HEK293T (cell line): ENCODE results near the gene PLK5.

Experiments
- CTCF ChIA-PET: fragments of 350-600 bp; formaldehyde crosslinking; extraction: SDS; loops from one replicate; lab custom pipeline; 2021; ENCODE audit warnings: antibody characterized with exemption, inconsistent platforms; lab: Yijun Ruan, JAX
- POLR2A ChIA-PET: fragments of 350-600 bp; formaldehyde crosslinking; extraction: SDS; loops from one replicate; lab custom pipeline; 2020; ENCODE audit warnings: antibody characterized with exemption, inconsistent platforms; lab: Yijun Ruan, JAX
- DNase-seq: peaks from one replicate; pipeline ENCODE4 v3.0.0; 2012; ENCODE audit warnings: mixed read lengths; ENCODE audit errors: extremely low spot score
- ARNT ChIP-seq: fragments of 450-650 bp; IDR thresholded peaks from 2 replicates; pipeline ENCODE4 v1.6.1; 2017; ENCODE audit warnings: mild to moderate bottlenecking
- BHLHE40 ChIP-seq: fragments of 450-650 bp; IDR thresholded peaks from 2 replicates; pipeline ENCODE4 v1.6.1; 2016; ENCODE audit warnings: mild to moderate bottlenecking, moderate library complexity, borderline replicate concordance
- CTBP1 ChIP-seq: fragments of 450-650 bp; IDR thresholded peaks from 2 replicates; pipeline ENCODE4 v1.6.1; 2016; ENCODE audit warnings: borderline replicate concordance
- ELF4 ChIP-seq: fragments of 450-650 bp; IDR thresholded peaks from 2 replicates; pipeline ENCODE4 v1.6.1; 2017; ENCODE audit warnings: antibody characterized with exemption
- FOXA1 ChIP-seq: fragments of 450-650 bp; IDR thresholded peaks from 2 replicates; pipeline ENCODE4 v1.6.1; 2016; ENCODE audit warnings: mild to moderate bottlenecking
- FOXK2 ChIP-seq: fragments of 450-650 bp; IDR thresholded peaks from 2 replicates; pipeline ENCODE4 v1.6.1; 2016; ENCODE audit warnings: mild to moderate bottlenecking
- FOXM1 ChIP-seq: fragments of 450-650 bp; IDR thresholded peaks from 2 replicates; pipeline ENCODE4 v1.6.1; 2017; ENCODE audit warnings: mild to moderate bottlenecking, borderline replicate concordance
- HDGF ChIP-seq: fragments of 450-650 bp; IDR thresholded peaks from 2 replicates; pipeline ENCODE4 v1.6.1; 2017; ENCODE audit warnings: antibody characterized with exemption, borderline replicate concordance
- L3MBTL2 ChIP-seq: fragments of 450-650 bp; conservative IDR thresholded peaks from 2 replicates; pipeline ENCODE4 v1.6.1; 2016; ENCODE audit warnings: mild to moderate bottlenecking
- LEF1 ChIP-seq: fragments of 450-650 bp; IDR thresholded peaks from 2 replicates; pipeline ENCODE4 v1.6.1; 2017; ENCODE audit warnings: mild to moderate bottlenecking, borderline replicate concordance
- NFRKB ChIP-seq: fragments of 450-650 bp; IDR thresholded peaks from 2 replicates; pipeline ENCODE4 v1.6.1; 2016; ENCODE audit warnings: mild to moderate bottlenecking, moderate library complexity
- PKNOX1 ChIP-seq: fragments of 450-650 bp; IDR thresholded peaks from 2 replicates; pipeline ENCODE4 v1.6.1; 2016
- SP1 ChIP-seq: fragments of 450-650 bp; IDR thresholded peaks from 2 replicates; pipeline ENCODE4 v1.6.1; 2017
- SUZ12 ChIP-seq: fragments of 450-650 bp; IDR thresholded peaks from 2 replicates; pipeline ENCODE4 v1.6.1; 2016; ENCODE audit warnings: mild to moderate bottlenecking
- TARDBP ChIP-seq: fragments of 450-650 bp; IDR thresholded peaks from 2 replicates; pipeline ENCODE4 v1.6.1; 2016
- ZNF384 ChIP-seq: fragments of 450-650 bp; IDR thresholded peaks from 2 replicates; pipeline ENCODE4 v1.6.1; 2016

PLK5 gene

GRCh38 chr19:1502433-1503088 lies 21.3 kb upstream of the PLK5 start:
- no peak for DNase-seq
- ChIA-PET POLR2A (interaction anchor here (1.0 kb wide), 1 partner anchor 89 kb away, joined by 4 read pairs; no protein-coding TSS in a partner anchor), CTCF (no interaction called here)
- TF ChIP-seq SP1 (no peak), LEF1 (no peak), ARNT (no peak), ZNF384 (no peak), L3MBTL2 (no peak), PKNOX1 (no peak), FOXM1 (no peak), ELF4 (no peak), FOXK2 (no peak), TARDBP (no peak), CTBP1 (no peak), BHLHE40 (no peak), HDGF (no peak), FOXA1 (no peak)

- CTCF ChIA-PET = interaction anchor here (1.0 kb wide), 1 partner anchor 13 kb away, joined by 4 read pairs; the partner anchor contains the start of gene REEP6
- TF ChIP-seq L3MBTL2 (peak; percentile 96), FOXM1 (no peak; the same call in 1 of the 2 replicates), FOXK2 (no peak), TARDBP (peak; percentile 70; the same call in 1 of the 2 replicates), ELF4 (no peak), LEF1 (no peak; the same call in 1 of the 2 replicates), NFRKB (no peak), HDGF (peak; percentile 14; the same call in 1 of the 2 replicates), PKNOX1 (peak; percentile 92), CTBP1 (no peak), ZNF384 (no peak), ARNT (no peak)
- POLR2A ChIA-PET = interaction anchor here (1.0 kb wide), 1 partner anchor 88 kb away, joined by 4 read pairs; no protein-coding TSS in a partner anchor
- DNase-seq = peak; percentile 66
Measured at GRCh38 chr19:1503089-1503924, 20.6 kb upstream of the PLK5 start.

GRCh38 chr19:1503925-1504773 lies 19.7 kb upstream of the PLK5 start:
- TF ChIP-seq TARDBP = no peak
- TF ChIP-seq FOXA1 = no peak
- no peak for TF ChIP-seq BHLHE40
- no peak for TF ChIP-seq FOXK2
- no peak for TF ChIP-seq L3MBTL2
- TF ChIP-seq SUZ12 = no peak
- TF ChIP-seq ZNF384 = no peak
- TF ChIP-seq HDGF = no peak
- no peak for TF ChIP-seq FOXM1
- TF ChIP-seq SP1 = no peak
- ChIA-PET CTCF (interaction anchor here (0.6 to 1.0 kb wide), 2 partner anchors 13 to 193 kb away, joined by 3 to 4 read pairs; partner anchors contain the start of gene REEP6), POLR2A (no interaction called here)
- DNase-seq = no peak

- ChIA-PET POLR2A (interaction anchor here (1.0 kb wide), 1 partner anchor 12 kb away, joined by 4 read pairs; no protein-coding TSS in a partner anchor), CTCF (interaction anchor here (0.6 to 0.9 kb wide), 2 partner anchors 192 to 580 kb away, joined by 3 to 4 read pairs; no protein-coding TSS in a partner anchor)
- TF ChIP-seq FOXA1 (no peak), PKNOX1 (no peak), CTBP1 (no peak), SUZ12 (no peak), L3MBTL2 (no peak), FOXK2 (no peak), BHLHE40 (no peak), ARNT (no peak)
- DNase-seq = no peak
Measured at GRCh38 chr19:1505012-1505411, 18.9 kb upstream of the PLK5 start.
